Smooth muscle cell (in vitro differentiated cells): ENCODE data around the gene TNPO2. TPM values are rescaled to one million over a fixed set of nuclear protein-coding genes. Genes with fewer than 3 reads are reported as not detected.

Experiments
- DNase-seq: peaks from one replicate; lab custom pipeline; 2025; ENCODE audit not compliant: unreplicated experiment; lab: John Stamatoyannopoulos, UW
- H2AFZ ChIP-seq: fragments of 200-600 bp; sonication (generic); 2 replicates; pipeline ENCODE4 v1.6.0; 2016; ENCODE audit warnings: antibody characterized with exemption, low read depth, mild to moderate bottlenecking
- H3F3A ChIP-seq: fragments of 200-600 bp; sonication (generic); 2 replicates; pipeline ENCODE4 v1.6.0; 2017; ENCODE audit warnings: antibody characterized with exemption, low read depth
- H3K27ac ChIP-seq: fragments of 200-600 bp; sonication (generic); 2 replicates; pipeline ENCODE4 v1.5.1; 2016; ENCODE audit warnings: low read depth, mild to moderate bottlenecking
- H3K27me3 ChIP-seq: fragments of 200-600 bp; sonication (generic); 2 replicates; pipeline ENCODE4 v1.6.1; 2016; ENCODE audit warnings: low read depth, mild to moderate bottlenecking
- H3K36me3 ChIP-seq: fragments of 200-600 bp; sonication (generic); 2 replicates; pipeline ENCODE4 v1.5.1; 2016; ENCODE audit warnings: low read depth
- H3K4me1 ChIP-seq: fragments of 200-600 bp; sonication (generic); 2 replicates; pipeline ENCODE4 v1.5.1; 2016; ENCODE audit warnings: low read depth
- H3K4me2 ChIP-seq: fragments of 200-600 bp; sonication (generic); 2 replicates; pipeline ENCODE4 v1.6.0; 2016; ENCODE audit warnings: mild to moderate bottlenecking
- H3K4me3 ChIP-seq: fragments of 200-600 bp; sonication (generic); 2 replicates; pipeline ENCODE4 v1.5.1; 2016; ENCODE audit warnings: mild to moderate bottlenecking
- H3K79me2 ChIP-seq: fragments of 200-600 bp; sonication (generic); 2 replicates; pipeline ENCODE4 v1.6.0; 2016; ENCODE audit warnings: low read depth, mild to moderate bottlenecking
- H3K9ac ChIP-seq: fragments of 200-600 bp; sonication (generic); 2 replicates; pipeline ENCODE4 v1.6.0; 2016; ENCODE audit warnings: low read depth
- H3K9me3 ChIP-seq: fragments of 200-600 bp; sonication (generic); replicated peaks from 2 replicates; pipeline ENCODE4 v1.5.1; 2016; ENCODE audit warnings: low read depth
- H4K20me1 ChIP-seq: fragments of 200-600 bp; sonication (generic); 2 replicates; pipeline ENCODE4 v1.6.0; 2016; ENCODE audit warnings: low read depth
- WGBS: methylation state at CpG from one replicate; pipeline ENCODE4 v1.1.7; 2016; ENCODE audit warnings: low lambda C conversion rate; 5-methylcytosine and 5-hydroxymethylcytosine counted together
- polyA plus RNA-seq: library from polyadenylated mRNA; unstranded; fragments of >200 nt; fragmentation: Nextera tagmentation; extraction: Ambion mirVana; gene quantifications from 2 replicates; pipeline ENCODE4 v1.2.1, GENCODE V29; 2016
- total RNA-seq: library from RNA; depleted of rRNA; stranded (reverse); fragments of >200 nt; gene quantifications from 2 replicates; pipeline ENCODE4 v1.2.3, GENCODE V29; 2014
- TF ChIP-seq, protein P1 (sequence below): fragments of 200-600 bp; sonication (generic); IDR thresholded peaks from 2 replicates; pipeline ENCODE4 v1.5.1; 2017; ENCODE audit warnings: borderline replicate concordance, mild to moderate bottlenecking, antibody characterized with exemption; ENCODE audit not compliant: insufficient read depth, poor library complexity, severe bottlenecking

The TNPO2 gene
- total and polyA plus RNA-seq, 2 experiments from 2014 or later, result 8.7 to 45.4 TPM

DNA sequence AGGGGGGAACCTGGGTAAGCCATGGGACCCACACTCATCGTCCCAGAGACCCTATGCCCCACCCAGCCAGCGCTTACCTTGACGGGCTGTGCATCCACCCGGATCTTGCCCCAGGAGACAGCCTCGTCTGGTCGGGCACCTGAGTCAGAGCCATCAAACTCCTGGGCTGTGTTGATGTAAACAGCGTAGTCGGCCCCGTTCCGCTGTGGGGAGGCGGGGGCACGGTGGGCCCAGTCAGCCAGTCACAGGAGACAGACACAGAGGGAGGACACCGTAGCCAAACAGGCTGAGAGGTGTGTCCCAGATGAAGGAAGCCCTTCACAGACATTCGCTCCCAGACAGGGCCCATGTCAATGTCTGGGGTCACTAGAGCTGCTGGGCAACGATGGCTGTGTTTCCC lies 47.8 kb downstream of the TNPO2 start:
- TF ChIP-seq, protein P1, sequence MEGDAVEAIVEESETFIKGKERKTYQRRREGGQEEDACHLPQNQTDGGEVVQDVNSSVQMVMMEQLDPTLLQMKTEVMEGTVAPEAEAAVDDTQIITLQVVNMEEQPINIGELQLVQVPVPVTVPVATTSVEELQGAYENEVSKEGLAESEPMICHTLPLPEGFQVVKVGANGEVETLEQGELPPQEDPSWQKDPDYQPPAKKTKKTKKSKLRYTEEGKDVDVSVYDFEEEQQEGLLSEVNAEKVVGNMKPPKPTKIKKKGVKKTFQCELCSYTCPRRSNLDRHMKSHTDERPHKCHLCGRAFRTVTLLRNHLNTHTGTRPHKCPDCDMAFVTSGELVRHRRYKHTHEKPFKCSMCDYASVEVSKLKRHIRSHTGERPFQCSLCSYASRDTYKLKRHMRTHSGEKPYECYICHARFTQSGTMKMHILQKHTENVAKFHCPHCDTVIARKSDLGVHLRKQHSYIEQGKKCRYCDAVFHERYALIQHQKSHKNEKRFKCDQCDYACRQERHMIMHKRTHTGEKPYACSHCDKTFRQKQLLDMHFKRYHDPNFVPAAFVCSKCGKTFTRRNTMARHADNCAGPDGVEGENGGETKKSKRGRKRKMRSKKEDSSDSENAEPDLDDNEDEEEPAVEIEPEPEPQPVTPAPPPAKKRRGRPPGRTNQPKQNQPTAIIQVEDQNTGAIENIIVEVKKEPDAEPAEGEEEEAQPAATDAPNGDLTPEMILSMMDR, result no peak
- Histone ChIP-seq H3K4me1 (no peaks in the 10 kb centered on the region), H3K27me3 (no peaks in the 10 kb centered on the region), H3K27ac (no peak overlapping the region), H3K4me2 (no peak overlapping the region), H3K9ac (no peak overlapping the region), H2AFZ (no peak overlapping the region), H3F3A (no peaks in the 10 kb centered on the region), H3K9me3 (no peaks in the 10 kb centered on the region), H3K36me3 (no peaks in the 10 kb centered on the region), H3K79me2 (no peaks in the 10 kb centered on the region), H3K4me3 (no peak overlapping the region), H4K20me1 (peaks cover 17% of the 10 kb centered on the region)
- WGBS, result 99% methylated on average over 15 of the region's 15 CpGs
- no peak for DNase-seq

DNA sequence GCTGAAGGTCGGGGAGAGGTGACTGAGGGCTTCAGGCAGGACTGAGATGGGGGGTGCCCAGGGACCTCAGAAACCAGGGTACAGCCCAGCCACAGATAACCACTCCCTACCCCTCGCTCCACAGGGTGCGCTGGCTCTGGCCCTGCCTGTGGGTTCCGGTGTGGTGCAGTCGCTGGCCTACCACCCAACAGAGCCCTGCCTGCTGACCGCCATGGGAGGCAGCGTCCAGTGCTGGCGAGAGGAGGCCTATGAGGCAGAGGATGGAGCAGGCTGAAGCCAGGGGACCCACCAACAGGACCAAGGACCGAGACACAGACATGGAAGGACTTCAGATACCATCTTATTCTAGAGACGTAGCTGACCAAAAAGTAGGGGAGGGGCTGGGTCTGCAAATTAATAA lies 48.3 kb downstream of the TNPO2 start:
- Histone ChIP-seq H3K27ac (no peak overlapping the region), H3K4me3 (no peak overlapping the region), H3K4me1 (no peaks in the 10 kb centered on the region), H3K79me2 (peaks cover 2% of the 10 kb centered on the region), H3K9me3 (no peaks in the 10 kb centered on the region), H2AFZ (no peak overlapping the region), H4K20me1 (peaks cover 17% of the 10 kb centered on the region), H3F3A (no peaks in the 10 kb centered on the region), H3K36me3 (no peaks in the 10 kb centered on the region), H3K4me2 (no peak overlapping the region), H3K9ac (no peak overlapping the region), H3K27me3 (no peaks in the 10 kb centered on the region)
- WGBS, result 97% methylated on average over 9 of the region's 10 CpGs
- TF ChIP-seq, protein P1, result no peak
- DNase-seq, result no peak

DNA sequence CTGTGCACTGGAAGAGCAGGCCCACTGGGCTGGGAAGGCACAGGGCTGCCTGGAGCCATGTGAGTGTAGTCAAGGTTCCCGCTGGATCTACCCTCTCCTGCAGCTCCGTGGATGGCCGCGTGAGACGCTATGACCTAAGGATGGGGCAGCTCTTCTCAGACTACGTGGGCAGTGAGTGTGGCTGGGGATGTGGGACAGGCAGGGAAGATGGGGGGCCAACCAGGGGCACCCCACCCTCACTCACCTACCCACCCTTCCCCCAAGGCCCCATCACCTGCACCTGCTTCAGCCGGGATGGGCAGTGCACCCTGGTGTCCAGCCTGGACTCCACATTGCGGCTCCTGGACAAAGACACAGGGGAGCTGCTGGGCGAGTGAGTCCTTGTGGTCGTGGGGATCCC lies 51.0 kb downstream of the TNPO2 start:
- H3K4me2 ChIP-seq, result no peak overlapping the region
- peaks cover 4% of the 10 kb centered on the region for H3K4me1 ChIP-seq
- no peak overlapping the region for H3K9ac ChIP-seq
- no peak for DNase-seq
- 97% methylated on average over 9 of the region's 10 CpGs for WGBS
- no peaks in the 10 kb centered on the region for H3K27me3 ChIP-seq
- no peaks in the 10 kb centered on the region for H3F3A ChIP-seq
- no peaks in the 10 kb centered on the region for H3K9me3 ChIP-seq
- H3K27ac ChIP-seq, result no peak overlapping the region
- H3K4me3 ChIP-seq, result no peak overlapping the region
- H4K20me1 ChIP-seq, result peaks cover 12% of the 10 kb centered on the region
- H3K36me3 ChIP-seq, result no peaks in the 10 kb centered on the region
- peaks cover 20% of the 10 kb centered on the region for H3K79me2 ChIP-seq
- H2AFZ ChIP-seq, result no peak overlapping the region
- TF ChIP-seq, protein P1, result no peak

DNA sequence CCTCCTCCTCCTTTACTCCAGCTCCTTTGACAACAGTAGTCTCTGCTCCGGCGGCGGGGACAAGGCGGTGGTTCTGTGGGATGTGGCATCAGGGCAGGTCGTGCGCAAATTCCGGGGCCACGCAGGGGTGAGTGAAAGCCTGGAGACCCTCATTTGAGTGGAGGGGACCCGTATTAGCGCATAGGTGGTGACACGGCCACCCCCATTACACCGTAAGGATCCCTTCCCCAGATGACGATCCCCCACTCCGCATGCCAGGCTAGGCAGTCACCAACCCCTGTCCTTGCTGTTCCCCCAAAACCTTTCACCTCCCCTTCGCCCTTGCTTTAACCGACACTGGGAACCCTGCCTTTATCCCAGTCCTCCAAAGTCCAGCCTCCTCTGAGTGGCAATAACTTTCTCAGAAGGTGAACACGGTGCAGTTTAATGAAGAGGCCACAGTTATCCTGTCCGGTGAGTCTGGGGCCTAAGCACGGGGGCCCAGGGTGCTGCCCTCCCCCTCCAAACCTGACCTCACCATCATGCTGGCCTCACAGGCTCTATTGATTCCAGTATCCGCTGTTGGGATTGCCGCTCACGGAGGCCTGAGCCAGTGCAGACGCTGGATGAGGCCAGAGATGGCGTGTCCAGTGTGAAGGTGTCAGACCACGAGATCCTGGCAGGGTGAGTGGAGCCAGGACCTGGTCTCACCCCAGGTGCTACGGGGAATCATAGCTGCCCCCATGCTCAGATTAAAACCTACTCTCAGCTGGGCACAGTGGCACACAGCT lies 53.4 kb downstream of the TNPO2 start:
- peak overlapping the region; percentile 96 for H3K4me2 ChIP-seq
- H3K27me3 ChIP-seq, result no peaks in the 10 kb centered on the region
- DNase-seq, result no peak
- no peaks in the 10 kb centered on the region for H3F3A ChIP-seq
- peaks cover 30% of the 10 kb centered on the region for H3K79me2 ChIP-seq
- H2AFZ ChIP-seq, result no peak overlapping the region
- peak overlapping the region; percentile 96 for H3K27ac ChIP-seq
- 61% methylated on average over 26 of the region's 26 CpGs for WGBS
- peak overlapping the region; percentile 93 for H3K9ac ChIP-seq
- no peaks in the 10 kb centered on the region for H4K20me1 ChIP-seq
- H3K4me1 ChIP-seq, result peaks cover 13% of the 10 kb centered on the region
- TF ChIP-seq, protein P1, result no peak
- no peaks in the 10 kb centered on the region for H3K36me3 ChIP-seq
- no peaks in the 10 kb centered on the region for H3K9me3 ChIP-seq
- peak overlapping the region; percentile 65 for H3K4me3 ChIP-seq
